Astrocyte (in vitro differentiated cells and primary cell): ENCODE results near the gene DENND6B. TPM values are rescaled to one million over a fixed set of nuclear protein-coding genes. Genes with fewer than 3 reads are reported as not detected.
A peak's percentile ranks its signal among the peaks of the same experiment; 100 is the strongest.

Experiments used
- DNase-seq: peaks from one replicate; pipeline ENCODE4 v3.0.0-alpha.2; 2010; ENCODE audit warnings: low read depth
- FAIRE-seq: peaks from 2 replicates; lab custom pipeline; 2011; peaks lifted over from hg19 to GRCh38; lab: Jason Lieb, UNC
- H2AFZ ChIP-seq: 2 replicates; pipeline ENCODE4 v1.6.0; 2012; ENCODE audit warnings: low read depth, low read length, inconsistent platforms
- H3K27ac ChIP-seq: 2 replicates; pipeline ENCODE4 v1.5.1; 2011; ENCODE audit warnings: low read depth, low read length, inconsistent platforms
- H3K27me3 ChIP-seq: 2 replicates; pipeline ENCODE4 v1.6.0; 2011; ENCODE audit warnings: low read length, inconsistent platforms; ENCODE audit not compliant: insufficient read depth
- H3K36me3 ChIP-seq: 2 replicates; pipeline ENCODE4 v1.5.1; 2011; ENCODE audit warnings: low read length, inconsistent platforms; ENCODE audit not compliant: insufficient read depth
- H3K4me1 ChIP-seq: 2 replicates; pipeline ENCODE4 v1.5.1; 2011; ENCODE audit warnings: low read length, inconsistent platforms; ENCODE audit not compliant: insufficient read depth
- H3K4me2 ChIP-seq: 2 replicates; pipeline ENCODE4 v1.6.0; 2012; ENCODE audit warnings: low read length, inconsistent platforms
- H3K4me3 ChIP-seq: 2 replicates; pipeline ENCODE4 v1.5.1; 2011; ENCODE audit warnings: low read depth, mild to moderate bottlenecking, low read length, inconsistent platforms; ENCODE audit not compliant: insufficient read depth
- H3K79me2 ChIP-seq: 2 replicates; pipeline ENCODE4 v1.6.0; 2012; ENCODE audit warnings: mild to moderate bottlenecking, low read length, inconsistent platforms; ENCODE audit not compliant: insufficient read depth
- H3K9ac ChIP-seq: 2 replicates; pipeline ENCODE4 v1.6.0; 2012; ENCODE audit warnings: mild to moderate bottlenecking, low read length, inconsistent platforms
- H3K9me3 ChIP-seq: 2 replicates; pipeline ENCODE4 v1.5.1; 2012; ENCODE audit warnings: low read depth, mild to moderate bottlenecking, low read length, inconsistent platforms; ENCODE audit not compliant: insufficient read depth
- H4K20me1 ChIP-seq: 2 replicates; pipeline ENCODE4 v1.6.0; 2012; ENCODE audit warnings: low read length, inconsistent platforms; ENCODE audit not compliant: insufficient read depth
- H3K27ac Mint-ChIP-seq: one replicate; pipeline ENCODE4 v1.8.0; 2021; ENCODE audit warnings: mild to moderate bottlenecking, mixed read lengths; ENCODE audit not compliant: unreplicated experiment
- H3K27me3 Mint-ChIP-seq: one replicate; pipeline ENCODE4 v1.8.0; 2021; ENCODE audit warnings: low read depth, mixed read lengths; ENCODE audit not compliant: unreplicated experiment
- H3K36me3 Mint-ChIP-seq: one replicate; pipeline ENCODE4 v1.8.0; 2021; ENCODE audit warnings: low read depth, mixed read lengths; ENCODE audit not compliant: unreplicated experiment
- H3K4me1 Mint-ChIP-seq: one replicate; pipeline ENCODE4 v1.8.0; 2021; ENCODE audit warnings: low read depth, mixed read lengths; ENCODE audit not compliant: unreplicated experiment
- H3K4me3 Mint-ChIP-seq: one replicate; pipeline ENCODE4 v1.8.0; 2021; ENCODE audit warnings: mild to moderate bottlenecking, moderate library complexity, mixed read lengths; ENCODE audit not compliant: unreplicated experiment
- H3K9me3 Mint-ChIP-seq: one replicate; pipeline ENCODE4 v1.8.0; 2021; ENCODE audit warnings: mild to moderate bottlenecking, mixed read lengths; ENCODE audit not compliant: unreplicated experiment
- EZH2 ChIP-seq: IDR thresholded peaks from 2 replicates; pipeline ENCODE4 v1.6.1; 2012; ENCODE audit warnings: mild to moderate bottlenecking, low read length, inconsistent platforms; ENCODE audit not compliant: insufficient read depth
- total RNA-seq: library from RNA; stranded (reverse); gene quantifications from 2 replicates; pipeline ENCODE4 v1.2.1, GENCODE V29; 2021
- TF ChIP-seq, protein P1 (sequence below): IDR thresholded peaks from 2 replicates; pipeline ENCODE4 v1.5.1; 2011; ENCODE audit warnings: low read depth, mild to moderate bottlenecking, inconsistent platforms, low read length, moderate library complexity; ENCODE audit not compliant: insufficient read depth

The DENND6B gene
- total RNA-seq, 1 donor from 2014 or later: 5.4 TPM

- Mint-ChIP-seq H3K9me3 (no peaks in the 10 kb centered on the region), H3K27me3 (no peaks in the 10 kb centered on the region), H3K27ac (no peak overlapping the region), H3K4me3 (peak overlapping the region; percentile 54), H3K36me3 (peaks cover 2% of the 10 kb centered on the region), H3K4me1 (peaks cover 27% of the 10 kb centered on the region)
- peaks cover 64% of the 10 kb centered on the region for H3K4me1 ChIP-seq
- H3K36me3 ChIP-seq: no peaks in the 10 kb centered on the region
- H3K4me3 ChIP-seq: no peak overlapping the region
- H3K79me2 ChIP-seq: peaks cover 99% of the 10 kb centered on the region
- peak overlapping the region; percentile 73 for H3K9ac ChIP-seq
- TF ChIP-seq EZH2: no peak
- TF ChIP-seq, protein P1, sequence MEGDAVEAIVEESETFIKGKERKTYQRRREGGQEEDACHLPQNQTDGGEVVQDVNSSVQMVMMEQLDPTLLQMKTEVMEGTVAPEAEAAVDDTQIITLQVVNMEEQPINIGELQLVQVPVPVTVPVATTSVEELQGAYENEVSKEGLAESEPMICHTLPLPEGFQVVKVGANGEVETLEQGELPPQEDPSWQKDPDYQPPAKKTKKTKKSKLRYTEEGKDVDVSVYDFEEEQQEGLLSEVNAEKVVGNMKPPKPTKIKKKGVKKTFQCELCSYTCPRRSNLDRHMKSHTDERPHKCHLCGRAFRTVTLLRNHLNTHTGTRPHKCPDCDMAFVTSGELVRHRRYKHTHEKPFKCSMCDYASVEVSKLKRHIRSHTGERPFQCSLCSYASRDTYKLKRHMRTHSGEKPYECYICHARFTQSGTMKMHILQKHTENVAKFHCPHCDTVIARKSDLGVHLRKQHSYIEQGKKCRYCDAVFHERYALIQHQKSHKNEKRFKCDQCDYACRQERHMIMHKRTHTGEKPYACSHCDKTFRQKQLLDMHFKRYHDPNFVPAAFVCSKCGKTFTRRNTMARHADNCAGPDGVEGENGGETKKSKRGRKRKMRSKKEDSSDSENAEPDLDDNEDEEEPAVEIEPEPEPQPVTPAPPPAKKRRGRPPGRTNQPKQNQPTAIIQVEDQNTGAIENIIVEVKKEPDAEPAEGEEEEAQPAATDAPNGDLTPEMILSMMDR: no peak
- no peak overlapping the region for H2AFZ ChIP-seq
- H4K20me1 ChIP-seq: peaks cover 78% of the 10 kb centered on the region
- FAIRE-seq: no peak
- no peak overlapping the region for H3K27ac ChIP-seq
- no peaks in the 10 kb centered on the region for H3K9me3 ChIP-seq
- peak overlapping the region; percentile 100 for H3K4me2 ChIP-seq
- H3K27me3 ChIP-seq: no peaks in the 10 kb centered on the region
- DNase-seq: no peak
These were observed 24.7 kb downstream of the DENND6B start for GRCh38 chr22:50302041-50302541.

- Mint-ChIP-seq H3K36me3 (peaks cover 2% of the 10 kb centered on the region), H3K4me1 (peaks cover 27% of the 10 kb centered on the region), H3K27me3 (no peaks in the 10 kb centered on the region), H3K9me3 (no peaks in the 10 kb centered on the region), H3K4me3 (peak overlapping the region; percentile 20), H3K27ac (no peak overlapping the region)
- no peak overlapping the region for H3K27ac ChIP-seq
- no peak overlapping the region for H3K4me3 ChIP-seq
- no peaks in the 10 kb centered on the region for H3K27me3 ChIP-seq
- no peak overlapping the region for H2AFZ ChIP-seq
- peak overlapping the region; percentile 100 for H3K4me2 ChIP-seq
- FAIRE-seq (no peak), DNase-seq (no peak)
- peaks cover 99% of the 10 kb centered on the region for H3K79me2 ChIP-seq
- peak overlapping the region; percentile 73 for H3K9ac ChIP-seq
- no peaks in the 10 kb centered on the region for H3K36me3 ChIP-seq
- peaks cover 64% of the 10 kb centered on the region for H3K4me1 ChIP-seq
- H4K20me1 ChIP-seq: peaks cover 83% of the 10 kb centered on the region
- no peaks in the 10 kb centered on the region for H3K9me3 ChIP-seq
- no peak for TF ChIP-seq EZH2
- TF ChIP-seq, protein P1: no peak
These were observed 25.2 kb downstream of the DENND6B start for GRCh38 chr22:50301581-50301991.

DNA sequence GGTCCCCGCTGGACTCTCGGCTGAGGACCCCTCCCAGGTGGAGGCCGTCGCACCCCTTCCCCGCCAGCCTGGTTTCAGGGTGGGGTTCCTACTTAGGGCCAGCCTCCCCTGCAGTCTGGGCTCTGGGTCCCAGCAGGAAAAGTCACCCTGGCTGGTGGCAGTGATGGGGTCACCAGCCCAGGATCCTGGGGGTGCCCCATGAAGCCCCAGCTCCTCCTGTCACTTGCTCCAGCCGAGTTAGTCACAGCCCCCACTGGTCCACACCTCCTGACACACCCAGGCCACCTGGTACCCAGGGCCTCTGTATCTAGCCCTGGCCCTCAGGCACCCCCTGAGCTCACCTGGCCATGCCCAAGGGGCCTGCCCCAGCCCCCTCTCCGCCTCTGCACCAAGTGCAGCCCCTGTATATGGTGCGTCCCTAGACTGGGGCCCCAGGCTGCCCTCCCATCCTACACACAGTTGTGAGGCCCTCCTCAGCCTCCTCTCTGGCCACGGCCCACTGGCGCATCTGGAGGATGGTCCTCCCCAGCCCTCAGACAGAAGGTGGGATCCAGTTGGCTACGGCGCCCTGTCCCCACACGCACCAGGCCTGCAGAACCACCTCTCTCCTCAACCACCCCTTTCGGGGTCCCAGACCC, 26.1 kb downstream of the DENND6B start:
- H3K4me1 Mint-ChIP-seq: peaks cover 23% of the 10 kb centered on the region
- peak overlapping the region; percentile 40 for H3K4me3 Mint-ChIP-seq
- Histone ChIP-seq H3K4me3 (no peak overlapping the region), H3K27ac (no peak overlapping the region), H3K9ac (peak overlapping the region; percentile 18), H3K4me1 (peaks cover 59% of the 10 kb centered on the region), H3K36me3 (no peaks in the 10 kb centered on the region), H4K20me1 (peaks cover 89% of the 10 kb centered on the region), H3K79me2 (peaks cover 99% of the 10 kb centered on the region), H2AFZ (no peak overlapping the region), H3K27me3 (no peaks in the 10 kb centered on the region), H3K9me3 (no peaks in the 10 kb centered on the region), H3K4me2 (peak overlapping the region; percentile 100)
- no peaks in the 10 kb centered on the region for H3K9me3 Mint-ChIP-seq
- H3K27me3 Mint-ChIP-seq: no peaks in the 10 kb centered on the region
- FAIRE-seq (no peak), DNase-seq (no peak)
- TF ChIP-seq, protein P1: no peak
- no peak for TF ChIP-seq EZH2
- H3K36me3 Mint-ChIP-seq: peaks cover 2% of the 10 kb centered on the region
- H3K27ac Mint-ChIP-seq: peak overlapping the region; percentile 26
